Esophagus muscularis mucosa (tissue), 3 donors: Measurements from ENCODE around the gene SLC29A3.

ENCODE experiments used
- CTCF ChIP-seq, 3 experiments: fragments of 200-600 bp in 2 of 3; fragments of 450-650 bp in 1 of 3; sonication (generic) in 2 of 3; IDR thresholded peaks; one replicate each; pipeline ENCODE4 v1.5.1; 2017 to 2019; ENCODE audit warnings: antibody characterized with exemption in 3 of 3, mild to moderate bottlenecking in 2 of 3, moderate library complexity in 1 of 3
- POLR2A ChIP-seq: fragments of 450-650 bp; IDR thresholded peaks from one replicate; pipeline ENCODE4 v1.6.1; 2017; ENCODE audit warnings: antibody characterized with exemption, moderate library complexity, mild to moderate bottlenecking, low read depth
- POLR2AphosphoS5 ChIP-seq, 2 donors: sonication (generic); formaldehyde crosslinking; IDR thresholded peaks; one replicate each; pipeline ENCODE4 v1.6.1; 2017; ENCODE audit warnings: antibody characterized with exemption in 2 of 2

GRCh38 chr10:71316056-71316785 lies 2.8 kb upstream of the SLC29A3 start:
- no peak for TF ChIP-seq POLR2A
- no peak for TF ChIP-seq CTCF (IDR thresholded peaks at IDR 0.05)
- TF ChIP-seq POLR2AphosphoS5 (IDR thresholded peaks at IDR 0.05) = no peak
